Lung (tissue), 12 donors: ENCODE measurements around the gene PPME1. TPM values are rescaled to one million over a fixed set of nuclear protein-coding genes. Genes with fewer than 3 reads are reported as not detected.

Source experiments
- ATAC-seq: fragments of 200-7000 bp; cut with Tn5 transposase; one replicate; pipeline ENCODE4 v1.9.1; 2020; ENCODE audit warnings: moderate number of reproducible peaks; ENCODE audit not compliant: insufficient read depth, low FRiP score
- DNase-seq, 3 donors: peaks; one replicate each; pipeline ENCODE4 v3.0.0-alpha.2; 2013 to 2017
- H3K27ac ChIP-seq, 2 donors: one replicate each; pipeline ENCODE4 v1.5.1; 2013; ENCODE audit warnings: mild to moderate bottlenecking in 2 of 2, moderate library complexity in 2 of 2, control low read depth in 1 of 2, inconsistent platforms in 1 of 2, low read depth in 1 of 2, low read length in 1 of 2
- H3K27me3 ChIP-seq, 3 donors: one replicate each; pipeline ENCODE4 v1.5.1; 2013; ENCODE audit warnings: low read length in 2 of 3; ENCODE audit not compliant: control insufficient read depth in 3 of 3, insufficient read depth in 3 of 3
- H3K36me3 ChIP-seq, 4 donors: one replicate each; pipeline ENCODE4 v1.5.1; 2013; ENCODE audit warnings: low read length in 4 of 4, mild to moderate bottlenecking in 1 of 4, moderate library complexity in 1 of 4; ENCODE audit not compliant: control insufficient read depth in 4 of 4, insufficient read depth in 4 of 4
- H3K4me1 ChIP-seq, 5 donors: one replicate each; pipeline ENCODE4 v1.5.1; 2013; ENCODE audit warnings: low read length in 5 of 5, mild to moderate bottlenecking in 2 of 5, moderate library complexity in 1 of 5; ENCODE audit not compliant: control insufficient read depth in 5 of 5, insufficient read depth in 5 of 5
- H3K4me3 ChIP-seq: one replicate; pipeline ENCODE4 v1.5.1; 2013; ENCODE audit warnings: mild to moderate bottlenecking, control low read depth, moderate library complexity
- H3K9ac ChIP-seq, 2 donors: one replicate each; pipeline ENCODE4 v1.5.1; 2013; ENCODE audit warnings: low read length in 2 of 2, control low read depth in 1 of 2; ENCODE audit not compliant: insufficient read depth in 1 of 2
- H3K9me3 ChIP-seq, 4 donors: one replicate each; pipeline ENCODE4 v1.5.1; 2013; ENCODE audit warnings: low read length in 3 of 4, mild to moderate bottlenecking in 1 of 4, moderate library complexity in 1 of 4; ENCODE audit not compliant: control insufficient read depth in 4 of 4, insufficient read depth in 3 of 4
- CTCF ChIP-seq: IDR thresholded peaks from 2 replicates; pipeline ENCODE4 v1.5.1; 2012; ENCODE audit warnings: mild to moderate bottlenecking; ENCODE audit errors: control extremely low read depth, extremely low read depth
- WGBS, 2 donors: extraction: QIAGEN DNeasy Blood & Tissue Kit; methylation state at CpG; one replicate each; pipeline ENCODE4 v1.1.7; 2013; 5-methylcytosine and 5-hydroxymethylcytosine counted together
- polyA plus RNA-seq, 2 donors: library from polyadenylated mRNA; stranded (reverse); fragments of 200-250 nt; gene quantifications; one replicate each; pipeline ENCODE4 v1.2.1, GENCODE V29; 2013
- total RNA-seq, 2 donors: library from RNA; depleted of rRNA in 1 of 2; stranded (reverse); fragments of >200 nt in 1 of 2; gene quantifications; one replicate each; pipeline ENCODE4 v1.2.1, GENCODE V29; 2014 to 2021
- donor health status: control.
- donor health status: control.
- donor health status: Bipolar disorder and iron deficiency.
- donor health status: healthy.
- donor health status: DM: yes; HTN: yes; CAD: no.

The PPME1 gene
- total and polyA plus RNA-seq, 4 donors: 22.4 to 37.7 (median 29.7) TPM

- Histone ChIP-seq H3K36me3 (peaks cover 11 to 26% (median 15%) of the 10 kb centered on the region in 4 donors), H3K4me1 (peaks cover 0 to 4% (median 0%) of the 10 kb centered on the region in 5 donors), H3K9ac (no peak overlapping the region), H3K27ac (no peak overlapping the region), H3K4me3 (no peak overlapping the region), H3K9me3 (no peaks in the 10 kb centered on the region), H3K27me3 (no peaks in the 10 kb centered on the region)
- 92 to 93% methylated on average over 3 of the region's 3 CpGs for WGBS, 2 donors
- DNase-seq (no peak), ATAC-seq (no peak)
- TF ChIP-seq CTCF: no peak
Observed at GRCh38 chr11:74233683-74234082, 62.6 kb downstream of the PPME1 start.

GRCh38 chr11:74235121-74235520, 64.0 kb downstream of the PPME1 start:
- Histone ChIP-seq H3K27me3 (no peaks in the 10 kb centered on the region), H3K4me1 (peaks cover 0 to 4% (median 0%) of the 10 kb centered on the region in 5 donors), H3K27ac (no peak overlapping the region), H3K9ac (no peak overlapping the region), H3K4me3 (no peak overlapping the region), H3K9me3 (no peaks in the 10 kb centered on the region), H3K36me3 (peaks cover 11 to 29% (median 18%) of the 10 kb centered on the region in 4 donors)
- no peak for ATAC-seq
- WGBS, 2 donors: 89 to 93% methylated on average over 4 of the region's 4 CpGs
- no peak for DNase-seq
- no peak for TF ChIP-seq CTCF

GRCh38 chr11:74237541-74237940, 66.5 kb downstream of the PPME1 start:
- H3K27ac ChIP-seq: no peak overlapping the region
- 92 to 100% methylated on average over 2 of the region's 2 CpGs for WGBS, 2 donors
- peaks cover 6 to 24% (median 15%) of the 10 kb centered on the region in 4 donors for H3K36me3 ChIP-seq
- H3K4me3 ChIP-seq: no peak overlapping the region
- H3K9ac ChIP-seq: no peak overlapping the region
- DNase-seq (no peak), ATAC-seq (no peak)
- H3K4me1 ChIP-seq: peaks cover 0 to 4% (median 0%) of the 10 kb centered on the region in 5 donors
- no peaks in the 10 kb centered on the region for H3K9me3 ChIP-seq
- TF ChIP-seq CTCF: no peak
- no peaks in the 10 kb centered on the region for H3K27me3 ChIP-seq

DNA sequence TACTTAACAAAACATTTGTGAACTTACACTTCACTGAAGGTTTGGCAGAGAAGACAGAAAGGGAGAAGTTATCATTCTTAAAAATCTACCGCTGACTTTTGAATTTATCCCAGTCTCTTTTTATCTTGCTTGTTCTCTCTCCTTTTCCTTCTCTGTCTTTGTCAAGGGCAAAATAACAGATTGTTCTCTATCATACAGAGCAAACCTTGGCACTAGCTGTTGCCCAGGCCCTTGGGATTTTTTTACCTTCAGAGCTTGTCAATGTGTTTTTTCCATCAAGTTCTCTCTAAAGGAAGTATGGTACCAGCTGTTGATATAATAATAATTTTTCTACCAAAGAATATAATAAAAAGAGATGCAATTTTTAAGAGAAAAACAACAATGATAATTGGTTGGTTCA, 67.2 kb downstream of the PPME1 start:
- TF ChIP-seq CTCF: no peak
- WGBS, 2 donors: 80 to 92% methylated on average over 1 of the region's 1 CpG
- ATAC-seq (no peak), DNase-seq (peak in 1 of 3 donors; percentile 52)
- H3K9ac ChIP-seq: no peak overlapping the region
- H3K4me1 ChIP-seq: peaks cover 0 to 4% (median 0%) of the 10 kb centered on the region in 5 donors
- H3K36me3 ChIP-seq: peaks cover 9 to 21% (median 14%) of the 10 kb centered on the region in 4 donors
- H3K27ac ChIP-seq: no peak overlapping the region
- no peaks in the 10 kb centered on the region for H3K27me3 ChIP-seq
- no peaks in the 10 kb centered on the region for H3K9me3 ChIP-seq
- no peak overlapping the region for H3K4me3 ChIP-seq
